ENCODE results near the gene ARID1B. TPM values are rescaled to one million over a fixed set of nuclear protein-coding genes. Genes with fewer than 3 reads are reported as not detected.

The ARID1B gene
- total RNA-seq, 2 experiments from 2014 or later = 90.1 to 164 TPM

GRCh38 chr6:157077251-157077650, 300.1 kb downstream of the ARID1B start:
- ChIA-PET CTCF (ENCODE audit: unreplicated experiment) (no interaction called here), POLR2A (no interaction called here)

GRCh38 chr6:157078326-157078725, 301.1 kb downstream of the ARID1B start:
- peaks cover 8% of the 10 kb centered on the region for H3K36me3 ChIP-seq (ENCODE audit: insufficient read depth, low read length)
- CTCF ChIA-PET (ENCODE audit: unreplicated experiment) = no interaction called here
- TF ChIP-seq CTCF (conservative IDR thresholded peaks at IDR 0.05; ENCODE audit: low read length) (no peak), EZH2phosphoT487 (IDR thresholded peaks at IDR 0.05; ENCODE audit: borderline replicate concordance, low read depth, low read length) (no peak)
- no peaks in the 10 kb centered on the region for H3K9me3 ChIP-seq (ENCODE audit: low read length)
- no peaks in the 10 kb centered on the region; the same call in 1 of the 2 replicates for H4K20me1 ChIP-seq (ENCODE audit: insufficient read depth, low read length)
- no peaks in the 10 kb centered on the region for H3K9me2 ChIP-seq (ENCODE audit: insufficient read depth, low read length)
- DNase-seq (ENCODE audit: low spot score) = no peak
- H3K4me2 ChIP-seq (ENCODE audit: low read length) = no peak overlapping the region
- intact Hi-C loops (cut with micrococcal nuclease; ENCODE audit: unreplicated experiment) = no loop called here
- no peaks in the 10 kb centered on the region; the same call in 1 of the 2 replicates for H3K79me2 ChIP-seq (ENCODE audit: insufficient read depth, low read depth, low read length)
- no peak overlapping the region for H3K27ac ChIP-seq (ENCODE audit: low read depth, low read length, poor library complexity, severe bottlenecking)
- POLR2A ChIA-PET = interaction anchor here (0.6 to 2.5 kb wide), 5 partner anchors 9 to 232 kb away, joined by 3 to 18 read pairs (median 4); no protein-coding TSS in a partner anchor
- H2AFZ ChIP-seq (ENCODE audit: low read length) = no peak overlapping the region
- H3K4me3 ChIP-seq (ENCODE audit: low read depth, low read length, poor library complexity, severe bottlenecking) = no peak overlapping the region
- BruUV-seq (replicated peaks) = no TSS peak
- peaks cover 20% of the 10 kb centered on the region for H3K4me1 ChIP-seq (ENCODE audit: insufficient read depth, low read length, poor library complexity, severe bottlenecking)

More at GRCh38 chr6:157077251-157077650, 300.1 kb downstream of the ARID1B start:
- no peaks in the 10 kb centered on the region for H3K9me3 ChIP-seq (ENCODE audit: low read length)
- peaks cover 8% of the 10 kb centered on the region for H3K36me3 ChIP-seq (ENCODE audit: insufficient read depth, low read length)
- BruUV-seq (replicated peaks) = no TSS peak
- H4K20me1 ChIP-seq (ENCODE audit: insufficient read depth, low read length) = no peaks in the 10 kb centered on the region; the same call in 1 of the 2 replicates
- H3K9me2 ChIP-seq (ENCODE audit: insufficient read depth, low read length) = no peaks in the 10 kb centered on the region
- H3K27ac ChIP-seq (ENCODE audit: low read depth, low read length, poor library complexity, severe bottlenecking) = no peak overlapping the region
- peaks cover 26% of the 10 kb centered on the region for H3K4me1 ChIP-seq (ENCODE audit: insufficient read depth, low read length, poor library complexity, severe bottlenecking)
- H3K79me2 ChIP-seq (ENCODE audit: insufficient read depth, low read depth, low read length) = peaks cover 3% of the 10 kb centered on the region; the same call in 1 of the 2 replicates
- no peak for DNase-seq (ENCODE audit: low spot score)
- H2AFZ ChIP-seq (ENCODE audit: low read length) = no peak overlapping the region
- no peak overlapping the region for H3K4me3 ChIP-seq (ENCODE audit: low read depth, low read length, poor library complexity, severe bottlenecking)
- no peak overlapping the region for H3K4me2 ChIP-seq (ENCODE audit: low read length)
- TF ChIP-seq EZH2phosphoT487 (IDR thresholded peaks at IDR 0.05; ENCODE audit: borderline replicate concordance, low read depth, low read length) = no peak
- TF ChIP-seq CTCF (conservative IDR thresholded peaks at IDR 0.05; ENCODE audit: low read length) = no peak
- intact Hi-C loops (cut with micrococcal nuclease; ENCODE audit: unreplicated experiment) = no loop called here

- Histone ChIP-seq H3K9me2 (ENCODE audit: insufficient read depth, low read length) (no peaks in the 10 kb centered on the region), H3K4me1 (ENCODE audit: insufficient read depth, low read length, poor library complexity, severe bottlenecking) (peaks cover 20% of the 10 kb centered on the region), H3K4me2 (ENCODE audit: low read length) (peak overlapping the region; percentile 24), H3K36me3 (ENCODE audit: insufficient read depth, low read length) (no peaks in the 10 kb centered on the region), H3K4me3 (ENCODE audit: low read depth, low read length, poor library complexity, severe bottlenecking) (no peak overlapping the region), H2AFZ (ENCODE audit: low read length) (no peak overlapping the region), H4K20me1 (ENCODE audit: insufficient read depth, low read length) (no peaks in the 10 kb centered on the region; the same call in 1 of the 2 replicates), H3K9me3 (ENCODE audit: low read length) (no peaks in the 10 kb centered on the region), H3K79me2 (ENCODE audit: insufficient read depth, low read depth, low read length) (no peaks in the 10 kb centered on the region; the same call in 1 of the 2 replicates), H3K27ac (ENCODE audit: low read depth, low read length, poor library complexity, severe bottlenecking) (no peak overlapping the region)
- no peak for TF ChIP-seq CTCF (conservative IDR thresholded peaks at IDR 0.05; ENCODE audit: low read length)
- TF ChIP-seq EZH2phosphoT487 (IDR thresholded peaks at IDR 0.05; ENCODE audit: borderline replicate concordance, low read depth, low read length) = no peak
- BruUV-seq (replicated peaks) = no TSS peak
- DNase-seq (ENCODE audit: low spot score) = no peak
- POLR2A ChIA-PET = interaction anchor here (0.7 to 2.5 kb wide), 4 partner anchors 8 to 1855 kb away, joined by 3 to 18 read pairs (median 6); no protein-coding TSS in a partner anchor
- CTCF ChIA-PET (ENCODE audit: unreplicated experiment) = no interaction called here
- intact Hi-C loops (cut with micrococcal nuclease; ENCODE audit: unreplicated experiment) = no loop called here
Measured at GRCh38 chr6:157079277-157079676, 302.1 kb downstream of the ARID1B start.

All from OCI-LY7 (cell line).